KMS-11 (cell line): ENCODE measurements around the gene ATP10B.

Experiments
- H2AFZ ChIP-seq: fragments of 200-600 bp; sonication (generic); 2 replicates; pipeline ENCODE4 v1.6.1; 2016; ENCODE audit warnings: antibody characterized with exemption, mixed run types, low read depth
- H3K27ac ChIP-seq: fragments of 200-600 bp; sonication (generic); 2 replicates; pipeline ENCODE4 v1.6.1; 2016; ENCODE audit warnings: mild to moderate bottlenecking, mixed run types
- H3K27me3 ChIP-seq: fragments of 200-600 bp; sonication (generic); 2 replicates; pipeline ENCODE4 v1.6.1; 2017; ENCODE audit warnings: mild to moderate bottlenecking, low read depth, mixed run types, moderate library complexity; ENCODE audit not compliant: insufficient read depth
- H3K36me3 ChIP-seq: fragments of 200-600 bp; sonication (generic); 2 replicates; pipeline ENCODE4 v1.6.1; 2017; ENCODE audit warnings: mild to moderate bottlenecking, mixed run types; ENCODE audit not compliant: insufficient read depth
- H3K4me1 ChIP-seq: fragments of 200-600 bp; sonication (generic); 2 replicates; pipeline ENCODE4 v1.6.1; 2016; ENCODE audit warnings: mild to moderate bottlenecking, low read depth, mixed run types; ENCODE audit not compliant: poor library complexity, severe bottlenecking
- H3K4me2 ChIP-seq: fragments of 200-600 bp; sonication (generic); 2 replicates; pipeline ENCODE4 v1.7.0; 2016; ENCODE audit warnings: mild to moderate bottlenecking, mixed run types
- H3K4me3 ChIP-seq: fragments of 200-600 bp; sonication (generic); IDR thresholded peaks from 2 replicates; pipeline ENCODE4 v1.6.1; 2017; ENCODE audit warnings: low read depth, low read length, mixed read lengths; ENCODE audit not compliant: insufficient read depth
- H3K79me2 ChIP-seq: fragments of 200-600 bp; sonication (generic); 2 replicates; pipeline ENCODE4 v1.6.1; 2016; ENCODE audit warnings: low read depth, mixed run types; ENCODE audit not compliant: insufficient read depth
- H3K9ac ChIP-seq: fragments of 200-600 bp; sonication (generic); 2 replicates; pipeline ENCODE4 v1.6.1; 2016; ENCODE audit warnings: mild to moderate bottlenecking, mixed run types
- H4K20me1 ChIP-seq: fragments of 200-600 bp; sonication (generic); 2 replicates; pipeline ENCODE4 v1.6.1; 2016; ENCODE audit warnings: mild to moderate bottlenecking, mixed run types; ENCODE audit not compliant: insufficient read depth
- TF ChIP-seq, protein P1 (sequence below): fragments of 200-600 bp; sonication (generic); conservative IDR thresholded peaks from 2 replicates; pipeline ENCODE4 v1.6.1; 2017; ENCODE audit warnings: low read depth, mild to moderate bottlenecking, antibody characterized with exemption, low read length, moderate library complexity, mixed read lengths

ATP10B gene

DNA sequence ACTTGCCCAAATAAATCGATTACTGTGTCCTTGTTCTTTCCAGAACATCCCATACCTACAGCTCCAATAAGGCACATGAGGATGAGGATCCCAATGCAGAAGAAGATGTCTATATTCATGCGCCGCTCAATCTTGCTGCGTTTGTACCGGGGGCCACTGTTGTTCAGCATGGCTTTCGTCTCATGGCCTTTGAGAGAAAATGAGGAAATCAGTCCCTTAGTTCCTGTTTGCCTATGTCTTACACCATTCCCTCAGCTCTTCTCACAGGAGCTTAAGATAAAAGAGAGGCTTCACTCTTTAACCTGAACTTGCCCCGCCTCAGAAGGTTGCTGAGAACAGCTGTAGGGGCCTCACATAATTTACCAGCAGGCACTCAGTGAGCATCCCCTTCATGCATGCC is 211.6 kb downstream of the ATP10B start:
- no peak overlapping the region for H3K27ac ChIP-seq
- no peak overlapping the region for H2AFZ ChIP-seq
- H3K4me1 ChIP-seq = no peaks in the 10 kb centered on the region
- H3K27me3 ChIP-seq = no peaks in the 10 kb centered on the region
- H3K79me2 ChIP-seq = no peaks in the 10 kb centered on the region
- TF ChIP-seq, protein P1, sequence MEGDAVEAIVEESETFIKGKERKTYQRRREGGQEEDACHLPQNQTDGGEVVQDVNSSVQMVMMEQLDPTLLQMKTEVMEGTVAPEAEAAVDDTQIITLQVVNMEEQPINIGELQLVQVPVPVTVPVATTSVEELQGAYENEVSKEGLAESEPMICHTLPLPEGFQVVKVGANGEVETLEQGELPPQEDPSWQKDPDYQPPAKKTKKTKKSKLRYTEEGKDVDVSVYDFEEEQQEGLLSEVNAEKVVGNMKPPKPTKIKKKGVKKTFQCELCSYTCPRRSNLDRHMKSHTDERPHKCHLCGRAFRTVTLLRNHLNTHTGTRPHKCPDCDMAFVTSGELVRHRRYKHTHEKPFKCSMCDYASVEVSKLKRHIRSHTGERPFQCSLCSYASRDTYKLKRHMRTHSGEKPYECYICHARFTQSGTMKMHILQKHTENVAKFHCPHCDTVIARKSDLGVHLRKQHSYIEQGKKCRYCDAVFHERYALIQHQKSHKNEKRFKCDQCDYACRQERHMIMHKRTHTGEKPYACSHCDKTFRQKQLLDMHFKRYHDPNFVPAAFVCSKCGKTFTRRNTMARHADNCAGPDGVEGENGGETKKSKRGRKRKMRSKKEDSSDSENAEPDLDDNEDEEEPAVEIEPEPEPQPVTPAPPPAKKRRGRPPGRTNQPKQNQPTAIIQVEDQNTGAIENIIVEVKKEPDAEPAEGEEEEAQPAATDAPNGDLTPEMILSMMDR = no peak
- H3K4me3 ChIP-seq = no peak overlapping the region
- no peaks in the 10 kb centered on the region for H4K20me1 ChIP-seq
- H3K36me3 ChIP-seq = no peaks in the 10 kb centered on the region
- no peak overlapping the region for H3K4me2 ChIP-seq
- H3K9ac ChIP-seq = no peak overlapping the region

DNA sequence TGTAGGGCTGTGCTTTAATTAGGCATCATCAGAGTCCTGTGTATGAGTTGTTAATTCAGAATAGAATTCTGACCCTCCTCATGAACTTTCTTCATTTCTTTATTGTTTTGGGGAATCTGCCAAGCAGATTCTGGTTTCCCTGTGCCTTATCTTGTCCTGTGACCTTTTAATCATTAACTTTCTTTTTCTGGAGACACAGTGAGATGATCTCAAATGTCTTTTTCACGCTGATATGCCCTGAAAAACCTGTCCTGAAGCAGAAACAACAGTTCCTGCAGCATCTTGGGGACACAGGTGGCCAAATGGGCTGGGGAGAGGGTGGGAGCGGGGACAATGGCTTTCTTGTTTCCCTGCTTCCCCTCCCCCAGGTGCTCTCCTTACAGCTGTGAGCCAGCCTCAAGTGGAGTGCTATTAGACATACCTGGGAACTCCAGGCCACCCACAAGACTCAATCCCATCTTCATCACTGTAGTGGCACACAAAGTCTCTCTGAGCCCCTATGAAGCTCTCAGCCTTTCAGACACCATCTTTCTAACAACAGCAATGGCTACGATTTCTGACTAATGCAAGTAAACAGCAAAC is 213.8 kb downstream of the ATP10B start:
- H3K4me2 ChIP-seq = no peak overlapping the region
- H3K9ac ChIP-seq = no peak overlapping the region
- TF ChIP-seq, protein P1 = no peak
- no peak overlapping the region for H3K4me3 ChIP-seq
- H3K4me1 ChIP-seq = no peaks in the 10 kb centered on the region
- H3K27me3 ChIP-seq = no peaks in the 10 kb centered on the region
- no peaks in the 10 kb centered on the region for H3K36me3 ChIP-seq
- H2AFZ ChIP-seq = no peak overlapping the region
- no peaks in the 10 kb centered on the region for H4K20me1 ChIP-seq
- no peak overlapping the region for H3K27ac ChIP-seq
- no peaks in the 10 kb centered on the region for H3K79me2 ChIP-seq

DNA sequence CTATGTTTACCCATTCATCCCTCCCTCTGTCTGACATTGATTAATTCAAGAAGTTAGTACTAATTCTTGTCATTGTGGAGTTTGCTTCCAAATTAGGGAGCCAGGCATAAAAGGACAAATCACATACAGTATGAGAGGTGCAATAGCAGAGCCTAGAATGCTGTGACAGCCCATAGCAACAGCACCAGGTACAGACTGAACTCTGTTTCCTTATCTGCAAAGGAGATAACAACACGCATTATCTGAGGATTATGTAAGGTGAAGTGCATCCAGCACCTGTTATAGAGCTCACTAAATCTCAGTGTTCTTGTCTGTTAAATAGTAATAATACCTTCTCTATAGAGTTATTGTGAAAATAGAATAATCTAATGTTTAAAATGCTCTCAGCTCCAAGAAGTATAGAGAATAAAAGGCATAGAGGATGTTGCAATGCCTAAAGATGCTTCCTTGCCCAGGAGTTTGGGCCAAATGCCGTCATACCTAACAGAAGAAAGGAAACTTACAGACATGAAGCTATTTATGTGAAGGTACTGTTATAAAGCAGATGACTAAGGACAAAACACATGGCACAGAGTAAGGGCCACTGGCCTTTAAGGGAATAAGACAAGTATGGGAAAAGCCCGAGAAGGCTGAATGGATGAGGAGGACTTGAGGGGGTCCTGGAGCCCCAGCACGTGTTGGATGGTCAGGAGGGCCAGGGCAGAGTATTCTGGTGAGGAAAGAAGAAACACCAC is 214.5 kb downstream of the ATP10B start:
- no peak overlapping the region for H2AFZ ChIP-seq
- no peaks in the 10 kb centered on the region for H4K20me1 ChIP-seq
- H3K4me2 ChIP-seq = no peak overlapping the region
- no peak overlapping the region for H3K4me3 ChIP-seq
- H3K27me3 ChIP-seq = no peaks in the 10 kb centered on the region
- H3K4me1 ChIP-seq = no peaks in the 10 kb centered on the region
- no peak overlapping the region for H3K9ac ChIP-seq
- TF ChIP-seq, protein P1 = no peak
- no peak overlapping the region for H3K27ac ChIP-seq
- H3K79me2 ChIP-seq = no peaks in the 10 kb centered on the region
- no peaks in the 10 kb centered on the region for H3K36me3 ChIP-seq

DNA sequence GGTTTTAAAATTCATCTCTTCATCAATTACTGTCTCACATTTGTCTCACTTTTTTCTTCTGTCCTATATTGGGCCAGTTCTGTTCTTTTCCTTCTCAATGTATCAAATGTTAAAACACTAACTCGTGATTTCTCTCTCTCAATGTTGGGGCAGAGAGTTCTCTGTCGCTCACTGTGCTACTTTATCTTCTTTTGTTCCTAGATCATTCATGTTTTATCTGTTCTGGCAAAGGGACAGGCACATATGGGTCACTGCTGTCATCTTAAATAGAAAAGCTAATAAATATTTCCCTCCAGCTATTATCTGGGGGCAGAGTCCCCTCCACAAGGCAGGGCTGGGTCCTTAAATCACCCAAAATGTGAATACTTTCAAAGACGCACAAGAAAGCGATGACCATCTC is 216.3 kb downstream of the ATP10B start:
- H3K4me1 ChIP-seq = no peaks in the 10 kb centered on the region
- no peak overlapping the region for H3K4me3 ChIP-seq
- no peaks in the 10 kb centered on the region for H4K20me1 ChIP-seq
- no peaks in the 10 kb centered on the region for H3K36me3 ChIP-seq
- TF ChIP-seq, protein P1 = no peak
- H2AFZ ChIP-seq = no peak overlapping the region
- H3K79me2 ChIP-seq = no peaks in the 10 kb centered on the region
- H3K27me3 ChIP-seq = no peaks in the 10 kb centered on the region
- H3K9ac ChIP-seq = no peak overlapping the region
- H3K27ac ChIP-seq = no peak overlapping the region
- no peak overlapping the region for H3K4me2 ChIP-seq
